H1 (cell line): ENCODE results near the gene CTRL. TPM values are rescaled to one million over a fixed set of nuclear protein-coding genes. Genes with fewer than 3 reads are reported as not detected.

Experiments
- CTCF ChIA-PET: fragments of 300-600 bp; sonication (Branson Sonifier 250); formaldehyde crosslinking; loops from one replicate; lab custom pipeline; 2021; ENCODE audit not compliant: partially characterized antibody; lab: Charles Lee
- POLR2A ChIA-PET: fragments of 300-600 bp; sonication (Branson Sonifier 250); formaldehyde crosslinking; loops from one replicate; lab custom pipeline; 2021; ENCODE audit warnings: inconsistent platforms; ENCODE audit not compliant: partially characterized antibody; lab: Charles Lee
- DNase-seq, 2 experiments: peaks; one replicate each; pipeline versions ENCODE4 v3.0.0 to v3.0.0-alpha.2; 2010 to 2022; ENCODE audit warnings: low spot score in 2 of 2, low read depth in 1 of 2, mixed read lengths in 1 of 2
- FAIRE-seq: peaks from 2 replicates; lab custom pipeline; 2011; peaks lifted over from hg19 to GRCh38; lab: Jason Lieb, UNC
- H2AFZ ChIP-seq: 2 replicates; pipeline ENCODE4 v1.8.1; 2012; ENCODE audit warnings: low read length, inconsistent platforms
- H2AK5ac ChIP-seq: 2 replicates; pipeline ENCODE4 v1.6.1; 2013; ENCODE audit warnings: low read depth, low read length
- H2BK120ac ChIP-seq: replicated peaks from 2 replicates; pipeline ENCODE3; 2013; ENCODE audit warnings: low read depth, low read length, inconsistent platforms
- H2BK12ac ChIP-seq: 2 replicates; pipeline ENCODE4 v1.6.1; 2013; ENCODE audit warnings: low read depth, low read length
- H2BK15ac ChIP-seq: 2 replicates; pipeline ENCODE4 v1.6.1; 2013; ENCODE audit warnings: low read length
- H2BK20ac ChIP-seq: 2 replicates; pipeline ENCODE4 v1.6.1; 2013; ENCODE audit warnings: low read length
- H2BK5ac ChIP-seq: 2 replicates; pipeline ENCODE4 v1.6.1; 2013; ENCODE audit warnings: low read depth, low read length
- H3K14ac ChIP-seq: 2 replicates; pipeline ENCODE4 v1.6.1; 2013; ENCODE audit warnings: inconsistent platforms; ENCODE audit not compliant: insufficient read length
- H3K18ac ChIP-seq: 2 replicates; pipeline ENCODE4 v1.6.1; 2013; ENCODE audit warnings: low read length; ENCODE audit errors: extremely low read depth
- H3K23ac ChIP-seq: 2 replicates; pipeline ENCODE4 v1.6.1; 2013; ENCODE audit warnings: inconsistent platforms; ENCODE audit not compliant: insufficient read length
- H3K23me2 ChIP-seq: 2 replicates; pipeline ENCODE4 v1.6.1; 2013; ENCODE audit warnings: low read depth, low read length
- H3K27ac ChIP-seq: 2 replicates; pipeline ENCODE4 v1.6.1; 2011; ENCODE audit warnings: low read depth, low read length, inconsistent platforms
- H3K27me3 ChIP-seq, 4 experiments: replicated peaks in 1 of 4; 1 replicate in 1 of 4; 2 replicates in 3 of 4; pipeline versions ENCODE4 v1.6.1 to v1.8.1; 2011 to 2013; ENCODE audit warnings: low read length in 3 of 4, mild to moderate bottlenecking in 3 of 4, inconsistent platforms in 2 of 4, mixed read lengths in 2 of 4, moderate library complexity in 1 of 4; ENCODE audit not compliant: control insufficient read depth in 3 of 4, insufficient read depth in 3 of 4; ENCODE audit errors: extremely low read depth in 1 of 4
- H3K36me3 ChIP-seq, 4 experiments: 2 replicates each; pipeline versions ENCODE4 v1.6.1 to v1.8.1; 2011 to 2013; ENCODE audit warnings: mild to moderate bottlenecking in 4 of 4, low read length in 3 of 4, moderate library complexity in 2 of 4, control low read depth in 1 of 4, inconsistent platforms in 1 of 4; ENCODE audit not compliant: insufficient read depth in 4 of 4, control insufficient read depth in 2 of 4
- H3K4ac ChIP-seq: replicated peaks from 2 replicates; pipeline ENCODE3; 2013; ENCODE audit warnings: low read length, low read depth, mixed read lengths, inconsistent platforms; ENCODE audit not compliant: insufficient read length
- H3K4me1 ChIP-seq, 4 experiments: replicated peaks in 1 of 4; 1 replicate in 1 of 4; 2 replicates in 3 of 4; pipeline versions ENCODE4 v1.6.1 to v1.8.1; 2011 to 2013; ENCODE audit warnings: low read length in 3 of 4, inconsistent platforms in 2 of 4, mixed read lengths in 1 of 4; ENCODE audit not compliant: insufficient read depth in 4 of 4, control insufficient read depth in 3 of 4
- H3K4me2 ChIP-seq, 2 experiments: 2 replicates each; pipeline versions ENCODE4 v1.6.1 to v1.8.1; 2011 to 2013; ENCODE audit warnings: low read depth in 2 of 2, low read length in 2 of 2, control low read depth in 1 of 2, inconsistent platforms in 1 of 2, mild to moderate bottlenecking in 1 of 2; ENCODE audit not compliant: insufficient read depth in 1 of 2
- H3K4me3 ChIP-seq, 4 experiments: fragments of 200-600, 300-600 bp in 1 of 4; sonication (generic), shearing (Covaris generic), sonication (Bioruptor Twin) in 1 of 4; 2 replicates each; pipeline versions ENCODE4 v1.5.1 to v1.8.1; 2011 to 2016; ENCODE audit warnings: low read length in 4 of 4, low read depth in 3 of 4, control low read depth in 2 of 4, inconsistent platforms in 2 of 4, mild to moderate bottlenecking in 2 of 4, mixed read lengths in 1 of 4, moderate library complexity in 1 of 4; ENCODE audit not compliant: insufficient read depth in 2 of 4; ENCODE audit errors: extremely low read depth in 1 of 4
- H3K56ac ChIP-seq: replicated peaks from 2 replicates; pipeline ENCODE3; 2013; ENCODE audit warnings: low read depth, mild to moderate bottlenecking, mixed read lengths, low read length, inconsistent platforms; ENCODE audit not compliant: insufficient read length
- H3K79me1 ChIP-seq: 2 replicates; pipeline ENCODE4 v1.6.1; 2013; ENCODE audit warnings: low read depth, low read length, control low read depth
- H3K79me2 ChIP-seq, 2 experiments: 2 replicates each; pipeline versions ENCODE4 v1.6.1 to v1.8.1; 2012 to 2013; ENCODE audit warnings: low read length in 2 of 2, mild to moderate bottlenecking in 2 of 2, inconsistent platforms in 1 of 2; ENCODE audit not compliant: insufficient read depth in 2 of 2, control insufficient read depth in 1 of 2
- H3K9ac ChIP-seq, 4 experiments: replicated peaks in 1 of 4; 1 replicate in 1 of 4; 2 replicates in 3 of 4; pipeline versions ENCODE4 v1.6.1 to v1.8.1; 2011 to 2013; ENCODE audit warnings: low read depth in 3 of 4, low read length in 3 of 4, control low read depth in 2 of 4, mild to moderate bottlenecking in 2 of 4, moderate library complexity in 2 of 4, inconsistent platforms in 1 of 4; ENCODE audit errors: extremely low read depth in 1 of 4
- H3K9me3 ChIP-seq, 2 experiments: 2 replicates each; pipeline versions ENCODE4 v1.6.1 to v1.8.1; 2012 to 2013; ENCODE audit warnings: mild to moderate bottlenecking in 2 of 2, moderate library complexity in 2 of 2, control low read depth in 1 of 2, inconsistent platforms in 1 of 2, low read depth in 1 of 2, low read length in 1 of 2, mixed read lengths in 1 of 2; ENCODE audit not compliant: insufficient read depth in 2 of 2
- H4K20me1 ChIP-seq, 2 experiments: replicated peaks in 1 of 2; 2 replicates each; pipeline versions ENCODE3 to v1.8.1; 2011 to 2013; ENCODE audit warnings: inconsistent platforms in 2 of 2, low read length in 2 of 2, mild to moderate bottlenecking in 1 of 2; ENCODE audit not compliant: insufficient read depth in 2 of 2, control insufficient read depth in 1 of 2
- H4K5ac ChIP-seq: 2 replicates; pipeline ENCODE4 v1.6.1; 2013; ENCODE audit warnings: low read length, low read depth, mixed read lengths, inconsistent platforms; ENCODE audit not compliant: insufficient read length
- H4K8ac ChIP-seq: 2 replicates; pipeline ENCODE4 v1.8.0; 2013; ENCODE audit warnings: mild to moderate bottlenecking, moderate library complexity, low read length, inconsistent platforms; ENCODE audit not compliant: insufficient read depth; ENCODE audit errors: extremely low read depth
- H4K91ac ChIP-seq: replicated peaks from 2 replicates; pipeline ENCODE3; 2013; ENCODE audit warnings: low read length, mixed read lengths, inconsistent platforms; ENCODE audit not compliant: insufficient read length
- POLR2A ChIP-seq, 2 experiments: IDR thresholded peaks; 1 replicate in 1 of 2; 2 replicates in 1 of 2; pipeline ENCODE4 v1.6.1; 2011; ENCODE audit warnings: low read depth in 2 of 2, low read length in 2 of 2, mild to moderate bottlenecking in 2 of 2; ENCODE audit errors: control extremely low read depth in 1 of 2
- SIN3A ChIP-seq, 2 experiments: IDR thresholded peaks in 1 of 2; conservative IDR thresholded peaks in 1 of 2; 2 replicates each; pipeline ENCODE4 v1.6.1; 2011 to 2012; ENCODE audit warnings: low read length in 2 of 2, improper control_type of control experiment in 1 of 2, low read depth in 1 of 2, mild to moderate bottlenecking in 1 of 2
- TBP ChIP-seq: IDR thresholded peaks from 2 replicates; pipeline ENCODE4 v1.6.1; 2011; ENCODE audit warnings: low read depth, low read length, improper control_type of control experiment
- WGBS, 2 experiments: shearing (Covaris generic) in 1 of 2; methylation state at CpG; one replicate each; pipeline versions ENCODE4 v1.1.6 to v1.1.7; 2013 to 2015; ENCODE audit warnings: low lambda C conversion rate in 2 of 2, mixed read lengths in 2 of 2, inconsistent platforms in 1 of 2, low coverage in 1 of 2, missing lambda C conversion rate in 1 of 2; ENCODE audit not compliant: insufficient replicate concordance in 2 of 2, insufficient coverage in 1 of 2, insufficient read length in 1 of 2; ENCODE audit errors: extremely low coverage in 1 of 2, missing lambda C conversion rate in 1 of 2; 5-methylcytosine and 5-hydroxymethylcytosine counted together
- polyA plus RNA-seq, 7 experiments: library from polyadenylated mRNA; depleted of rRNA in 3 of 7; stranded (reverse) in 5 of 7; unstranded in 2 of 7; fragments of >200 nt in 5 of 7; fragments of 200-250 nt in 2 of 7; gene quantifications; 1 replicate in 5 of 7; 2 replicates in 1 of 7; 4 replicates in 1 of 7; pipeline versions ENCODE4 v1.2.1 to v1.2.3, GENCODE V29; 2011 to 2013; ENCODE audit warnings: missing spikeins in 2 of 7, mixed read lengths in 2 of 7
- total RNA-seq: library from RNA; stranded (reverse); fragmentation: NEBNext Ultra II Directional; extraction: Animal tissue kit (Norgen Biotek cat#: 25700); gene quantifications from 2 replicates; pipeline ENCODE4 v1.2.1, GENCODE V29; 2021

Gene CTRL
- total and polyA plus RNA-seq, 2 of the 8 experiments (the other 6 are each of a cell fraction or from before 2014, with no cell fraction given), result 1.7 to 4.2 TPM

- Histone ChIP-seq H4K91ac (peak overlapping the region; percentile 27), H2AK5ac (no peak overlapping the region), H2AFZ (no peak overlapping the region), H3K79me1 (peaks cover 13% of the 10 kb centered on the region; the same call in 1 of the 2 replicates), H3K9ac (peak overlapping the region; percentile 95 to 100 (median 98)), H2BK120ac (no peak overlapping the region), H3K4me2 (peak overlapping the region; percentile 83 to 95), H3K14ac (no peak overlapping the region), H3K23me2 (peaks cover 4% of the 10 kb centered on the region), H3K18ac (no peak overlapping the region), H3K4me3 (peak overlapping the region; percentile 88 to 94 (median 94)), H2BK20ac (no peak overlapping the region), H2BK5ac (peak overlapping the region; percentile 96), H2BK15ac (no peak overlapping the region), H4K5ac (peak overlapping the region; percentile 12), H3K79me2 (peaks cover 11 to 37% of the 10 kb centered on the region in 2 experiments), H3K27ac (peak overlapping the region; percentile 87), H3K4me1 (peaks cover 0 to 10% (median 7%) of the 10 kb centered on the region in 4 experiments; a peak in 4 of 7 replicates), H3K4ac (peak overlapping the region; percentile 78), H3K23ac (no peak overlapping the region), H4K20me1 (peaks cover 0 to 1% of the 10 kb centered on the region in 2 experiments)
- CTCF ChIA-PET, result interaction anchor here (1.0 to 21.8 kb wide), 3 partner anchors 10 to 40 kb away, joined by 4 to 623 read pairs (median 9); partner anchors contain the start of genes CTRL, LCAT, NRN1L and PSMB10
- DNase-seq (no peak), FAIRE-seq (no peak)
- no peak; a peak in 1 of 4 replicates for TF ChIP-seq SIN3A (conservative IDR thresholded peaks at IDR 0.05 in 1 of 2, IDR thresholded peaks at IDR 0.05 in 1 of 2; ENCODE audit: low read depth in 1 of 2, low read length in 2 of 2)
- peak; percentile 2; the same call in 1 of the 2 replicates for TF ChIP-seq TBP
- TF ChIP-seq POLR2A (IDR thresholded peaks at IDR 0.05; ENCODE audit: control extremely low read depth in 1 of 2, low read depth in 2 of 2, low read length in 2 of 2), result peak in 1 of 2 experiments; percentile 5; a peak in 1 of 3 replicates
- TF ChIP-seq, all 59 proteins: peak for 2
- Histone ChIP-seq H4K8ac (peak overlapping the region; percentile 100), H3K27me3 (no peaks in the 10 kb centered on the region), H2BK12ac (no peak overlapping the region; the same call in 1 of the 2 replicates), H3K56ac (peak overlapping the region; percentile 52), H3K9me3 (no peaks in the 10 kb centered on the region), H3K36me3 (no peaks in the 10 kb centered on the region)
- 38% methylated on average over 14 of the region's 14 CpGs; no CpG with 5 or more reads in 1 of the 2 experiments for WGBS, 2 experiments
- POLR2A ChIA-PET, result interaction anchor here (0.9 to 2.6 kb wide), 13 partner anchors 8 to 226 kb away, joined by 3 to 25 read pairs (median 4); partner anchors contain the start of genes CTRL, EDC4, NRN1L and NUTF2
Measured at GRCh38 chr16:67893743-67894399, 37.8 kb downstream of the CTRL start.
